22Rv1 (cell line): Measurements from ENCODE around the gene NCLN.

Experiments
- ZFX ChIP-seq: fragments of 450-650 bp; IDR thresholded peaks from 2 replicates; pipeline ENCODE4 v1.6.1; 2017; ENCODE audit warnings: antibody characterized with exemption, borderline replicate concordance
- TF ChIP-seq, protein P1 (sequence below): fragments of 450-650 bp; IDR thresholded peaks from 2 replicates; pipeline ENCODE4 v1.5.1; 2017; ENCODE audit warnings: mild to moderate bottlenecking

DNA sequence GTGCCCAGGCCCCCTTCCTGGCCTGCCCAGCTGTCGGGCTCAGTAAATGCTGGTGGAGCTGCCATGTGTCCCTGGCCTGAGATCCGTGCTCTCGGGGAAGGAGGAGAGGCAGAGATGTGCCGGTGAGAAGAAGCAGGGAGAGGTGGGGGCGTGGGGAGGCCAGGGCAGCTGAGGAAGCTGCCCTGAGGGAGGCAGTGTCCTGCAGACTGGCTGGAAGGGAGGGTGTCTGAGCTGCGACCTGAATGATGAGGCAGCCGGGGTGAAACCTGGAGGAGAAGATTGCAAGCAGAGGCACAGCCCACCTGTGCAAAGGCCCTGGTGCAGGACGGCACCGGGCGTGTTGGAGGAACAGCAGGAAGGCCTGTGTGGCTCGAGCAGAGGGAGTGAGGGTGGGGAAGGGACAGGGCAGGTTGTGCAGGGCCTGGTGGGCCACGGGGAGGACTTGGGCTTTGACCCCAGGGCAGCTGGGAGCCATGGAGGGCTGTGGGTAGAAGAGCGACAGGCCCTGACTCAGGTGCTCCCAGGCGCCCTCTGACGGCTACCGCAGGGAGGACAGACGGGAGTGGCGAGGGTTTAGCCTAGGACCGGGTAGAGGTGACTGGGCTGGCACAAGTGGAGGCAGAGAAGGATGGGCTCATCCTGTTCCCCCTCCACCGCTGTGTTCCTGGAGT, 24.8 kb downstream of the NCLN start:
- TF ChIP-seq, protein P1, sequence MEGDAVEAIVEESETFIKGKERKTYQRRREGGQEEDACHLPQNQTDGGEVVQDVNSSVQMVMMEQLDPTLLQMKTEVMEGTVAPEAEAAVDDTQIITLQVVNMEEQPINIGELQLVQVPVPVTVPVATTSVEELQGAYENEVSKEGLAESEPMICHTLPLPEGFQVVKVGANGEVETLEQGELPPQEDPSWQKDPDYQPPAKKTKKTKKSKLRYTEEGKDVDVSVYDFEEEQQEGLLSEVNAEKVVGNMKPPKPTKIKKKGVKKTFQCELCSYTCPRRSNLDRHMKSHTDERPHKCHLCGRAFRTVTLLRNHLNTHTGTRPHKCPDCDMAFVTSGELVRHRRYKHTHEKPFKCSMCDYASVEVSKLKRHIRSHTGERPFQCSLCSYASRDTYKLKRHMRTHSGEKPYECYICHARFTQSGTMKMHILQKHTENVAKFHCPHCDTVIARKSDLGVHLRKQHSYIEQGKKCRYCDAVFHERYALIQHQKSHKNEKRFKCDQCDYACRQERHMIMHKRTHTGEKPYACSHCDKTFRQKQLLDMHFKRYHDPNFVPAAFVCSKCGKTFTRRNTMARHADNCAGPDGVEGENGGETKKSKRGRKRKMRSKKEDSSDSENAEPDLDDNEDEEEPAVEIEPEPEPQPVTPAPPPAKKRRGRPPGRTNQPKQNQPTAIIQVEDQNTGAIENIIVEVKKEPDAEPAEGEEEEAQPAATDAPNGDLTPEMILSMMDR, result peak; percentile 78
- TF ChIP-seq ZFX, result no peak
